ENCODE results near the gene CRHBP.

CRHBP gene

DNA sequence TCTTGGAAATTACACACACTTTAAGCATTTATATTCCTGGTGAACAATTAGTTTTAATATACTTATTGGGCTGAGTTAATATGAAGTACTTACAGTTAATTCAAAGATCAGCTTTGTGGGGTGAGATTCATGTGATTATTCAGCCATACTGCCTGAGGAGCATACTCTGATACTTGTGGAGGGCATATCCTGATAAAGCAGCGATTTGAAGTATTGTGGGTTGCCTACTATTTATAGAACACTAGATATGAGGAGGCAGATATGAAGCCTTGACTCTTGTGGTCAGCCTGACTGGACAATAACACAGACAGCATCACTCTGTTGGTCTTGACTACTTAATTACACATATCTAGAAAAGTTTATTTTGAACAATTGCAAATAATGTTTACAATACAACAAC is 50.4 kb downstream of the CRHBP start:
- Mint-ChIP-seq H3K9me3 (no peaks in the 10 kb centered on the region), H3K36me3 (ENCODE audit: insufficient read depth) (no peaks in the 10 kb centered on the region), H3K4me3 (no peak overlapping the region), H3K4me1 (no peaks in the 10 kb centered on the region), H3K27me3 (peaks cover 58% of the 10 kb centered on the region), H3K27ac (ENCODE audit: low read depth) (no peak overlapping the region)
- no peak for DNase-seq (ENCODE audit: low spot score in 2 of 2)
- ATAC-seq (replicated peaks; ENCODE audit: extremely low read depth, poor library complexity, severe bottlenecking) = no peak

- Mint-ChIP-seq H3K4me1 (no peaks in the 10 kb centered on the region), H3K27me3 (peaks cover 52% of the 10 kb centered on the region), H3K9me3 (no peaks in the 10 kb centered on the region), H3K27ac (ENCODE audit: low read depth) (no peak overlapping the region), H3K4me3 (no peak overlapping the region), H3K36me3 (ENCODE audit: insufficient read depth) (peaks cover 2% of the 10 kb centered on the region)
- no peak for DNase-seq (ENCODE audit: low spot score in 2 of 2)
- ATAC-seq (replicated peaks; ENCODE audit: extremely low read depth, poor library complexity, severe bottlenecking) = no peak
Observed at GRCh38 chr5:77006124-77006523, 53.3 kb downstream of the CRHBP start.

- Mint-ChIP-seq H3K27me3 (peaks cover 60% of the 10 kb centered on the region), H3K4me1 (no peaks in the 10 kb centered on the region), H3K4me3 (no peak overlapping the region), H3K9me3 (no peaks in the 10 kb centered on the region), H3K36me3 (ENCODE audit: insufficient read depth) (peaks cover 2% of the 10 kb centered on the region), H3K27ac (ENCODE audit: low read depth) (no peak overlapping the region)
- ATAC-seq (replicated peaks; ENCODE audit: extremely low read depth, poor library complexity, severe bottlenecking) = no peak
- no peak for DNase-seq (ENCODE audit: low spot score in 2 of 2)
Observed at GRCh38 chr5:77008413-77008812, 55.6 kb downstream of the CRHBP start.

DNA sequence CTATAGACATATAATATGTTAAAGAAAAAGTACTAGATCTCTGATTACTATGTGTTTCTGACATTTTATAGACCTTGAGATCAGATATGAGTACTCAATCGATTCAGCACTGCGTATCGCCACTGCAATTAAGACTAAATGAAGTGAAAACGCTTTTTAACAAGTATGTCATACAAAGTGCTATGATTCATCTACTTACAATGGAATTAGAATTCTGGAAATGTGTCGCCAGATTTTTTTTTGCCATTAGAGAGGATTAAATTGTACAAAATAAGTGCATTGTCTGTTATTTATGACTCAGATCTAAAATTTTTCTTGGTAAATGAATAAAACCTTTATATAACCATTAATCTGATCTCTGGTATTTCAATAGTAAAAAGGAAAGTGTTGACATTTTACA is 57.4 kb downstream of the CRHBP start:
- H3K9me3 Mint-ChIP-seq = no peaks in the 10 kb centered on the region
- H3K27me3 Mint-ChIP-seq = peaks cover 46% of the 10 kb centered on the region
- H3K4me1 Mint-ChIP-seq = no peaks in the 10 kb centered on the region
- no peak for ATAC-seq (replicated peaks; ENCODE audit: extremely low read depth, poor library complexity, severe bottlenecking)
- no peak overlapping the region for H3K27ac Mint-ChIP-seq (ENCODE audit: low read depth)
- no peak for DNase-seq (ENCODE audit: low spot score in 2 of 2)
- peaks cover 2% of the 10 kb centered on the region for H3K36me3 Mint-ChIP-seq (ENCODE audit: insufficient read depth)
- H3K4me3 Mint-ChIP-seq = no peak overlapping the region

DNA sequence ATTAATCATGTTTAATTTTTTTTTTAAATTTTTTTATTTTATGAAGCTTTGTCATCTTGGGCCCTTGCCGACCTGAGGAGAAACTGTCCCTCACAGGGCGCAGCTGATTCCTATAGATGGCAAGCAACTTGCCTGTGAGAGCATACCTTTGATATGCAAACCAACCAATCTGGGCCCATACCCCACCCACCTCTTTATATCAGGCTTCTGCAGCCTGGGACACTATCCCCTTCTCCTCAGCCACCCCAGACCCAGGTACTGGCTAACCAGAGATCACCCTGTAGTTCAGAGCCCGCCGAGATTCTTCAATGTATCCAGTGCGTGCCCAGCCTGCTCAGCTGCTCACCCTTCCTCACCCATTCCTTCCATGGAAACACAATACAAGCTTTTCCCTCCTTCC is 58.7 kb downstream of the CRHBP start:
- DNase-seq (ENCODE audit: low spot score in 2 of 2) = no peak
- peaks cover 47% of the 10 kb centered on the region for H3K27me3 Mint-ChIP-seq
- H3K36me3 Mint-ChIP-seq (ENCODE audit: insufficient read depth) = peaks cover 2% of the 10 kb centered on the region
- H3K9me3 Mint-ChIP-seq = no peaks in the 10 kb centered on the region
- no peak for ATAC-seq (replicated peaks; ENCODE audit: extremely low read depth, poor library complexity, severe bottlenecking)
- no peaks in the 10 kb centered on the region for H3K4me1 Mint-ChIP-seq
- no peak overlapping the region for H3K4me3 Mint-ChIP-seq
- H3K27ac Mint-ChIP-seq (ENCODE audit: low read depth) = no peak overlapping the region

DNA sequence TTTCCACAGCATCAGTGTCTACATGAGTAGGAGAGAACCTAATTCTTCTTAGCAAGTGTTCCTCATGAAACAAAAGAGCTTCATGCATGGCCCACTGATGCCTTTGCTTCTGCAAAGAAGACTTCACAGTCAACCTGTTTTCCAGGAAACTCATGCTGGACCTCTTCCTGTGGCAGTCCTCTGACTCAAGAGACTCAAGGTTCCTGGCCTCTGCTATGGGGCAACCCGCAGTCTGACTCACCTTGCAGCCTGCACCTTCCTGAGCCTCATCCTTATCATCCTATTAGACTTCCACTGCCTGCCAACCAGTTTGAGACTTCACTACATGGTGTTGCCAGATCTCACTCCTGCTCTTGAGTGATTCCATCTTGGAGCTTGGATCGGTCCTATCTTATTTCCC is 59.8 kb downstream of the CRHBP start:
- H3K9me3 Mint-ChIP-seq = no peaks in the 10 kb centered on the region
- H3K4me3 Mint-ChIP-seq = no peak overlapping the region
- peaks cover 46% of the 10 kb centered on the region for H3K27me3 Mint-ChIP-seq
- ATAC-seq (replicated peaks; ENCODE audit: extremely low read depth, poor library complexity, severe bottlenecking) = no peak
- peaks cover 2% of the 10 kb centered on the region for H3K36me3 Mint-ChIP-seq (ENCODE audit: insufficient read depth)
- DNase-seq (ENCODE audit: low spot score in 2 of 2) = no peak
- no peak overlapping the region for H3K27ac Mint-ChIP-seq (ENCODE audit: low read depth)
- no peaks in the 10 kb centered on the region for H3K4me1 Mint-ChIP-seq

DNA sequence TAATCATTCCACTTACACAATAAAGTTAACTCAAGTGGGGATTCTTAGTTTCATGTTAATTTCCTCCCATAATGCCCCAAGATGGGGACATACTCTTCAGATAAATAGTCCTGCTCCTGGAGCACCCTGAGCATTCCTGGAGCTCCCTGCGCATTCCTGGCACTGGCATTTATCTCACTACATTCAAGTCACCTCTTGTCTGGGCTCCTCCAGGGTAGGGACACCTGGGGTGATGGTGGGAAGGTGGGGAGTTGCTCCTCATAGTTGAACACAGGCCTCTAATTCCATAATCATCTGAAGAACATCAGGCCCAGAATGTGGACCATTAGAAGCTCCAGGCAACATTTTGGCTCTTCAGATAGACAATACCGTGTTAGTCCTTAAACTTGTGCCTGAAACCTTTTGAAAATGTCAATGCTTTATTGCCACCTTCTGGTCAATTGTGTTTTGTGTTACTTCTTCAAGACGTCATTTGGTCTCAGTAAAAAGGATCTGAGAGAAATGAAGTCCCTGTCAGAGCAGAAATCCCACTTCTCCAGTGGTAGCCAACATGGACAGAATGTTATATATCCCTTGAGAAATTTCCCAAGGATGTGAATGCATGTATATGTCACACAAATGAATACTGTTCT is 63.2 kb downstream of the CRHBP start:
- no peak for DNase-seq (ENCODE audit: low spot score in 2 of 2)
- Mint-ChIP-seq H3K4me1 (no peaks in the 10 kb centered on the region), H3K9me3 (no peaks in the 10 kb centered on the region), H3K27ac (ENCODE audit: low read depth) (no peak overlapping the region), H3K36me3 (ENCODE audit: insufficient read depth) (no peaks in the 10 kb centered on the region), H3K27me3 (peaks cover 50% of the 10 kb centered on the region), H3K4me3 (no peak overlapping the region)
- ATAC-seq (replicated peaks; ENCODE audit: extremely low read depth, poor library complexity, severe bottlenecking) = no peak

- H3K9me3 Mint-ChIP-seq = no peaks in the 10 kb centered on the region
- no peak for DNase-seq (ENCODE audit: low spot score in 2 of 2)
- no peak overlapping the region for H3K4me3 Mint-ChIP-seq
- H3K4me1 Mint-ChIP-seq = no peaks in the 10 kb centered on the region
- no peaks in the 10 kb centered on the region for H3K36me3 Mint-ChIP-seq (ENCODE audit: insufficient read depth)
- no peak for ATAC-seq (replicated peaks; ENCODE audit: extremely low read depth, poor library complexity, severe bottlenecking)
- no peak overlapping the region for H3K27ac Mint-ChIP-seq (ENCODE audit: low read depth)
- H3K27me3 Mint-ChIP-seq = peaks cover 51% of the 10 kb centered on the region
Observed at GRCh38 chr5:77016962-77017361, 64.1 kb downstream of the CRHBP start.

- no peak for DNase-seq (ENCODE audit: low spot score in 2 of 2)
Observed at GRCh38 chr5:77017668-77018067, 64.8 kb downstream of the CRHBP start.

More at GRCh38 chr5:77017668-77018067, 64.8 kb downstream of the CRHBP start:
- Mint-ChIP-seq H3K4me1 (no peaks in the 10 kb centered on the region), H3K36me3 (ENCODE audit: insufficient read depth) (no peaks in the 10 kb centered on the region), H3K27me3 (peaks cover 51% of the 10 kb centered on the region), H3K27ac (ENCODE audit: low read depth) (no peak overlapping the region), H3K9me3 (no peaks in the 10 kb centered on the region), H3K4me3 (no peak overlapping the region)
- no peak for ATAC-seq (replicated peaks; ENCODE audit: extremely low read depth, poor library complexity, severe bottlenecking)
